HG02970 (cell line): ENCODE measurements around the gene MCCC1.
"Not testable (repeated sequence)": the region's sequence is repeated elsewhere in the genome, so short reads cannot be mapped to it uniquely, and the experiment has no call there.

Experiments used
- ATAC-seq: cut with Tn5 transposase; IDR thresholded peaks from one replicate; pipeline ENCODE4 v1.9.1; 2021; ENCODE audit warnings: mild to moderate bottlenecking, moderate library complexity, moderate number of reproducible peaks; ENCODE audit not compliant: unreplicated experiment, low FRiP score

The MCCC1 gene

GRCh38 chr3:183099026-183099837, at the start of gene MCCC1:
Gene MCCC1 (minus strand): TSS chr3:183099496. CDS start chr3:183099440, 56 bp downstream.
- peak; percentile 100 for ATAC-seq

DNA sequence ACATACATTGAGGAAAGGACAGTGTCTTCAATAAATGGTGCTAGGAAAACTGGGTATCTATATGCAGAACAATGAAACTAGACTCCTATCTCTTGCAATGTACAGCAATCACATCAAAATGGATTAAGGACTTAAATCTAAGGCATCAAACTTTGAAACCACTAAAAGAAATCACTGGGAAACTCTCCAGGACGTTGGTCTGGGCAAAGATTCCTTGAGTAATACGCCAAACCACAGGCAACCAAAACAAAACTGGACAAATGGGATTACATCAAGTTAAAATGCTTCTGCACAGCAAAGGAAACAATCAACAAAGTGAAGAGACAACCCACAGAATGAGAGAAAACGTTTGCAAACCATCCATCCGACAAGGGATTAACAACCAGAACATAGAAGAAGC, 48.8 kb upstream of the MCCC1 start:
- no peak for ATAC-seq

- no peak for ATAC-seq
Observed at GRCh38 chr3:183144363-183144762, 45.1 kb upstream of the MCCC1 start.

DNA sequence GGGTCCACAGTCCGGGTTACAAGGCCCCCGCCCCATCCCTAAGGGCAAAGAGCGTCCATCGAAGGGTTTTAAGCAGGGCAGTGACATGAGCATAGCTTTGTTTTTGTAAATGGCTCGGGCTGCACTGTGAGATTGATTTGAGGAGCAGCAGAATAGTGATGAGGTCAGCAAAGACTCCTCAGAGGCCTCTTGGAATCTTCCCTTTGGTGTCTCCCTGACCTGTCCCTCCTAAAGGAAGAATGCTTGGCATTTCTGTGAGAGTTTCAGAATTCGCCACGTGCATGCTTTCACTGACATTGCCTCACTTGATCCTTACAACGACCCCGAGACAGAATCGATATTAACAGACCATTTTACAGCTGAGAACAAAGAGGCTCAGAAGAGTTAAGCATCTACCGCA, 42.9 kb upstream of the MCCC1 start:
- ATAC-seq: no peak

DNA sequence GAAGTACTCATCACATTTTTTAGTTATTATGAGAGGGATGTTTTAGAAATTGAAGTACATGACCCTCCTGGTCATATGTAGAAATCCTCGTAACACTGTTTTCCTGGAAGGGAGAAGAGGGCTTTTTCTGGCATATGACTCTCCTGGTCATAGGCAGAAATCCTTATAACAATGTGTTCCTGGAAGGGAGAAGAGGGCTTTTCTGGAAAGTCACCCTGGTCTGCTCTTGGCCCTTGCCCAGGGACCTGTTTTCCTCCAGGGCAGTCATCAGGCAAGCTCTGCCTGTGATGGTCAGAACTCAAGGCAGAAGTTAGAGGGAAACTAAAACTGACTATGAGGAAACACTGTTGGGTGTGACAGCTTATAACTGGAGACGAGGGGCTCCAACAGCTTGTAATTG, 35.5 kb upstream of the MCCC1 start:
- no peak for ATAC-seq

DNA sequence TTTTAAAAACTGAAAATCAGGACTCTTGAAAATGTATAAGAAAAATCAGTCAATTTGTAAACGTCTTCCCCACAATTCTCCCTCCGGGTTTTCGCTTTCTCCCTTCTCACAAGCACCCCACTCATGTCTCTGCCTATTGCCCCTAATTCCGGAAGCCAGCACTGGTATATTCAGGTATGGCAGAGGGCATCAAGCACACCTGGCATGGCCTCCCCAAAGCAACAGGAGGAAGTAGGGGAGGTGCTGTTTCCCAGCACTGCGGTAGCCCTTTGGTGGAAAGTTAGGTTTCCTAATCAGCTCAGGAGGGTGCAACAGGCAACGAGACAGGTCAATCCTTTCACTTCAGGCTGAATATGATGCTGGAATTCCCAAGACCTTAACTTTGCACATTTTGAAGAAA, 33.1 kb upstream of the MCCC1 start:
- no peak for ATAC-seq

DNA sequence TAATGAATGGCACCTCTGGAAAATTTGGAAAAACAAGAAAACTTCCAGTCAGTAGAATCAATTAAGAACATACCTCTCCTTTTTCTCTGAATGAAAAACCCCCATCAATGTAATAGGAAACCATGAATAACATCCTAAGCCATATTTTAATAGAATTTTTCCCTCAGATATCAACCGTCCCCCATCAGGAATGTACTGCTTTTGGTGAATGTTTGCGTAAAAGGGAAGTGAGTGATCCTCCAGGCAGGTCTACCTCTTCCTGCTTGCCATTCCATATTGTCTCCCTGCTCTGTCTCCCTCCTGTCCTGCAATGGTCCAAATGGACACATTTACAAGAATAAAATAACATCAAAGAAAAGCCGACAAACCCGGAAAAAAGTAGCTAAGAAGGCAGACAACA, 32.4 kb upstream of the MCCC1 start:
- ATAC-seq: no peak

DNA sequence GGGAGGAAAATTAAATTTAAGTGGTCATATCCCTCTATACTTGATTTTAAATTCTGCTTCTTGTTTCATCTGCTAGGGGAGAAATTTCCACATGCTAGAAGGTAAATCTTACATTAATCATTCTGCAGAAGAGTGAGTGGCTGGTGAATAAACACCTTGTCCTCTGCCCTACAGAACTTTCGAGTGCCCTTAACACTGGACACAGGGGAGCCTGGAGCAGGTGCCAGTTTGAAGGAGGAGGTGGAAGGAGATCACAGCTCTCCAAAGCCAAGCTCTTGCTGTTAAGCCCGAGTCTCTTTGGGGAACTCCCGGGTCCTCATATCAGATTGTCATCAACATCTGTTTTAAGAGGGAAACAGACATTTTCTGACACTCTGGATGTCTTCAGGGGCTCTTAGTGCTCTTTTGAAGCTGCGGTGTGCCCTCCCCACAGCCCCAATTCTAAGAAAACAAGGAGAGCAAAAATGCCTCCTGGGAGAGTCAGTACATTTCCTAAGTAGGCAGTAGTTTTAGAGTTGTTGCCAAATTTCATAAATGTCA, 32.0 kb upstream of the MCCC1 start:
- no peak for ATAC-seq

DNA sequence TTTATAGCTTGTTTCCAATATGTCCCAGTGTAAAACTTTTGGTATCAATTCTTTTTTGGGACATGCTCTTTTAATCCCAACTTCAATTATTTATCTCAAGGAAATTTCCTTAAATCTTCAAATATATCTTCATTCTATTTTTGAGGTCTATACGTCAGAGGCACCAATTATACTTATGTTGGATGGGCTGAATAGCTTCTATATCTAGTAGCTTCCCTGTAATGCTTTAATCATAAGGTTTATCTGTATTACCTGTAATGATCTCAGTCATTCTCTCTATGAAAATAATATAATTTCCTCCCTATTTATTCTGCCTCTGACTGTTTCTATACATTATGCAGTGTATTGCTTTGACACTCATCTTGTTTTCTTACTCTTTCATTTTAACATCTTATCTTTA, 29.9 kb upstream of the MCCC1 start:
- ATAC-seq: no peak

DNA sequence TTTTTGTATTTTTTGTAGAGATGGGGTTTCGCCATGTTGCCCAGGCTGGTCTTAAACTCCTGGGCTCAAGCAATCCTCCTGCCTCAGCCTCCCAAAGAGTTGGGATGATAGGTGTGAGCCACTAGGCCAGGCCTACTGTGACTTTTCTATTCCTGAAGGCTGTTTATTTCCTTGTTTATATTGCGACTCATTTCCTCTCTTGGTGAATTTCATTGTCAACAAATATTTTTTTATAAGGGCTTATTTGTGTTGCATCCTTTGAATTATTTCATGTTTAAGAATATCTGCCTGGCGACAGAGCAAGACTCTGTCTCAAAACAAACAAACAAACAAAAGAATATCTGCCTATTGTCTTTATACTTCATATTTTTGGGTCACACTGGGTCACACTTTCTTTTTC, 29.4 kb upstream of the MCCC1 start:
- no peak for ATAC-seq

- no peak for ATAC-seq
Observed at GRCh38 chr3:183123891-183124290, 24.6 kb upstream of the MCCC1 start.

DNA sequence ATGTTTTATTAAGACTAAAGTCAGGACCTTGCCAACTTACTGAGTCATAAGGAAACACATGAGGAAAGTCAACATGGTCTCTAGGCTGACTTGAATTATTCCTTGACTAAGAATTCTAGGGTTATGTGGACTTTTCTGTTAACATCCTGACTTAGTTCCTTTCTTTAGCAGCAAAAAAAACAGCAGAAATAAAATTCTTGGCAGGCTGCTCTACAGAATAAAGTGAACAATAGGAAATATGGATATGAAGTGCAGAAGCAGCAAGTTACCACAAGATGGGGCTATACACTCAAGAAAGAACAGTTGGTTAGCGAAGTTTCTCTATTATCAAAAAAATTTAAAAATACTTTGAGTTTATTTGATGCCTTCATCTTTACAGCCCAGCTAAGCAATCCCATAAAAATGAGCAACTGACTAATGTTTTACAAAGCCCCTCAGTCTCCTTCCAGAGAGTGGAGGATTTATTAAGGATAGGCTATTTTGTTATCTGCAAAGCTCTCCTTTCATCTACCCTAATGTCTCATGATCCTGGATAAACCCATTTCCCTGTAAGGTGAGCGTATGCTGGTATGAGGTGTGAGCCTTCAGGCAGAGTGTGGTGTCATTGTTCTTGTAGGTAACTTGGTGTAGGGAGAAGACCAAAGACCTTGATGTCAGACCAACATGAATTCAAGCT, 23.1 kb upstream of the MCCC1 start:
- ATAC-seq: no peak

DNA sequence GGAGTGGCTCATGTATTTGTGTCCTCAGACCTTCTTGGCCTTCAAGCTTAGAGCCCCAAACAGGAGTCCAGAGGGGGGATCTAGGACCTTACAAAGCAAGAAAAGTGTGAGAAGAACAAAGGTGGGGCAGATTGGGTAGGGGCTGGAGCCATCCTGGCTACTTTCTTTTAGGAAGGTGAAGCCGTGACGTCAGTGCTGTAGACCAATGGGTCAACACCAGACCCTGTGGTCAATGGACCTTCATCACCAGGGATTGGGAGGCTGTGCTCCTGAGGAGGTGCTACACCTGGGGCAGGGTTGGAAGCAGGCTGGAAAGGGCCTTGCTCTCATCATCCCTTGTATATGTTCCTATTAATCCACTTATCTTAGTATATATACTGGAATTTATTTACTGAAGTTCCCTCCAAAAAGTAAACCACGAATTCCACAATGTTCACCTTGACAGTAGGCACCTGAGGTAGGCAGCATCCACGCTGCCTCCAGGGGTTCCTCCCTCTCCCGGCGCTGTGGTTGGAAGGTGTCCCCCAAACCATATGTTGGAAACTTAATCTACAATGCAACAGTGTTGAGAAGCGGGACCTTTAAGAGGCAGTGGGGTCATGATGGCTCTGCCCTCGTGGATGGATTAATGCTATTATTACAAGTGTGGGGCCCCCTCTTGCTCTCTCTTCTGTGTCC, 21.4 kb upstream of the MCCC1 start:
- ATAC-seq: no peak

DNA sequence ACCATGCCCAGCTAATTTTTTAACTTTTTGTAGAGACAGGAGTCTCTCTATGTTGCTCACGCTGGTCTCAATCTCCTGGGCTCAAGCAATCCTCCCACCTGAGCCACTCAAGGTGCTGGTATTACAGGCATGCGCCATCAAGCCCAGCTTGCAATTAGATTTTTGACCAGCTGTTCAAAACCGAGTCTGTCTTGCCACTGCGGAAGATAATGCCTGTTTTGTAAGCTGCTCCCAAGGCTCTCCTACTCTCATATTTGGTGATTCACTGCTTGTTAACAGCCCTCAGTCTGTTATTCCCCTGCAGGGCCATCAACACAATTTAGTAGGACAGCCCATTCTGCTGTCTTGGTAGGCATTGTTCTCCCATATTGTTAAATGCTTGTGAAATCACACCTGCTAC, 17.8 kb upstream of the MCCC1 start:
- ATAC-seq: no peak

DNA sequence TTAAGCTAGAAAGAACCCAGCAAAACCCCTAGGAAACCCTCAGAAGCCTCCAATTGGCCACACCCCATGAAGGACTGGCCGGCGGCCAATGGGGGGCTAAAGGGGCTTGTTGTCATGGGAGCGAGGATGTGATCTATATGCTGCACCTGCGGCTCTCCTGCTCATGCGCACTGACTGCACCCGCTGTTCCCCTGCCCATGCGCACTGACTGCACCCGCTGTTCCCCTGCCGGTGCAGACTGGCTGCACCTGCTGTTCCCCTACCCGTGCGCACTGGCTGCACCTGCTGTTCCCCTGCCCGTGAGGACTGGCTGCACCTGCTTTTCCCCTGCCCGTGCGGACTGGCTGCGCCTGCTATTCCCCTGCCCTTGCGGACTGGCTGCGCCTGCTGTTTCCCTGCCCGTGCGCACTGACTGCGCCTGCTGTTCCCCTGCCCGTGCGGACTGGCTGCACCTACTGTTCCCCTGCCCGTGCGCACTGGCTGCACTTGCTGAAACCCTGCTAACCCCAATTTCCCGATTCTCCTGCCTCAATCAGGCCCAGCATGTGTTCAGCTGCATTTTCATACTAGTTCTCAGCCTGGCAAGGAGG, 16.8 kb upstream of the MCCC1 start:
- ATAC-seq: no peak

GRCh38 chr3:183114384-183115178, 15.3 kb upstream of the MCCC1 start:
- ATAC-seq: no peak

GRCh38 chr3:183109847-183110246, 10.6 kb upstream of the MCCC1 start:
- ATAC-seq: not testable (repeated sequence)

GRCh38 chr3:183108470-183108869, 9.2 kb upstream of the MCCC1 start:
- no peak for ATAC-seq

DNA sequence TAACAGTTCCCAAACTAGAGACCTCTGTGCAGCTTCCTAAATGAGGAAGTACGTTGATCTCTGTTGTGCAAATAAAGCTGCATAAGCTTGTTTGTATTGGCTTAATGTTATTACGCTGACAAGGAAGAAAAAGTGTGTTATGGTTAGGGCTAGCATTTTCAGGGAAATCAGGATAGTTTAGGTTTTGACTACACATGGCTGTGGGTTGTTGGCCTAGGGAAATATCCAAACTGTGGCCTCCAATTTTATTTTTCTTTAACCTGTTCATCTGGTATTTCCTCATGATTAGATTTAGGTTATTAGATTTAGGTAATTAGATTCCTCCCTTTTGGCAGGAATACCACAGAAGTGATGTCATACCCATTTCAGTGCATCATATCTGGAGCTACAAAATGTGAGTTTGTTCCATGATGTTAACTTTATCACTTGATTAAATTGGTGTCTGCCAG, 8.7 kb upstream of the MCCC1 start:
- no peak for ATAC-seq

DNA sequence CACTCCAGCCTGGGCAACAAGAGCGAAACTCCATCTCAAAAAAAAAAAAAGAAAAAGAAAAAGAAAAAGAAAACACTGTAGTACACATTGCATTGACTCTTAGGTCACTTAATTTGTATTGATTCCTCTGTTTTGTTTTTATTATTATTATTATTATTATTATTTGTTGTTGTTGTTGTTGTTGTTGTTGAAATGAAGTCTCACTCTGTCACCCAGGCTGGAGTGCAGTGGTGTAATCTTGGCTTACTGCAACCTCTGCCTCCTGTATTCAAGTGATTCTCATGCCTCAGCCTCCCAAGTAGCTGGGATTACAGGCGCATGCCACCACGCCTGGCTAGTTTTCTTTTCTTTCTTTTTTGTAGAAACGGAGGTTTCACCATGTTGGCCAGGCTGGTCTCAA, 8.1 kb upstream of the MCCC1 start:
- ATAC-seq: not testable (repeated sequence)
